Keratinocyte (primary cell): Measurements from ENCODE around the gene BPGM. TPM values are rescaled to one million over a fixed set of nuclear protein-coding genes. Genes with fewer than 3 reads are reported as not detected.

Experiments
- DNase-seq: peaks from one replicate; pipeline ENCODE4 v3.0.0-alpha.2; 2011; ENCODE audit warnings: low read depth, missing footprints, low spot score
- FAIRE-seq: peaks from 2 replicates; lab custom pipeline; 2011; peaks lifted over from hg19 to GRCh38; lab: Jason Lieb, UNC
- H2AFZ ChIP-seq: 2 replicates; pipeline ENCODE4 v1.6.0; 2012; ENCODE audit warnings: low read length, control low read depth, inconsistent platforms; ENCODE audit not compliant: control insufficient read depth
- H3K27ac ChIP-seq: 2 replicates; pipeline ENCODE4 v1.5.1; 2011; ENCODE audit warnings: low read length; ENCODE audit not compliant: control insufficient read depth, insufficient read depth
- H3K27me3 ChIP-seq: 3 replicates; pipeline ENCODE4 v1.6.0; 2011; ENCODE audit warnings: low read length; ENCODE audit not compliant: control insufficient read depth, insufficient read depth; ENCODE audit errors: extremely low read depth
- H3K36me3 ChIP-seq, 2 experiments: 2 replicates in 1 of 2; 3 replicates in 1 of 2; pipeline ENCODE4 v1.5.1; 2011; ENCODE audit warnings: low read length in 2 of 2, mild to moderate bottlenecking in 1 of 2; ENCODE audit not compliant: control insufficient read depth in 2 of 2, insufficient read depth in 2 of 2; ENCODE audit errors: extremely low read depth in 1 of 2
- H3K4me1 ChIP-seq: 3 replicates; pipeline ENCODE4 v1.5.1; 2011; ENCODE audit warnings: low read length; ENCODE audit not compliant: control insufficient read depth, insufficient read depth; ENCODE audit errors: extremely low read depth
- H3K4me2 ChIP-seq: 3 replicates; pipeline ENCODE4 v1.6.0; 2011; ENCODE audit warnings: low read depth, low read length; ENCODE audit not compliant: control insufficient read depth, insufficient read depth; ENCODE audit errors: extremely low read depth
- H3K4me3 ChIP-seq, 3 experiments: fragments of 200-600 bp in 1 of 3; sonication (generic) in 1 of 3; 2 replicates in 2 of 3; 3 replicates in 1 of 3; pipeline ENCODE4 v1.5.1; 2011 to 2016; ENCODE audit warnings: low read length in 3 of 3, mild to moderate bottlenecking in 3 of 3, control low read depth in 2 of 3, inconsistent platforms in 1 of 3, low read depth in 1 of 3, mixed read lengths in 1 of 3, mixed run types in 1 of 3, moderate library complexity in 1 of 3; ENCODE audit not compliant: control insufficient read depth in 2 of 3, insufficient read depth in 2 of 3; ENCODE audit errors: extremely low read depth in 1 of 3
- H3K79me2 ChIP-seq: 2 replicates; pipeline ENCODE4 v1.6.0; 2012; ENCODE audit warnings: low read length; ENCODE audit not compliant: control insufficient read depth, insufficient read depth
- H3K9ac ChIP-seq: 3 replicates; pipeline ENCODE4 v1.6.0; 2011; ENCODE audit warnings: low read length; ENCODE audit not compliant: control insufficient read depth, insufficient read depth; ENCODE audit errors: extremely low read depth
- H3K9me1 ChIP-seq: 3 replicates; pipeline ENCODE4 v1.6.0; 2011; ENCODE audit warnings: low read length; ENCODE audit not compliant: control insufficient read depth, insufficient read depth; ENCODE audit errors: extremely low read depth
- H3K9me3 ChIP-seq: 2 replicates; pipeline ENCODE4 v1.5.1; 2012; ENCODE audit warnings: low read depth, low read length; ENCODE audit not compliant: control insufficient read depth
- H4K20me1 ChIP-seq: 3 replicates; pipeline ENCODE4 v1.6.0; 2011; ENCODE audit warnings: low read length; ENCODE audit not compliant: control insufficient read depth, insufficient read depth; ENCODE audit errors: extremely low read depth
- CTCF ChIP-seq, 3 experiments: IDR thresholded peaks in 1 of 3; conservative IDR thresholded peaks in 1 of 3; optimal IDR thresholded peaks in 1 of 3; 2 replicates in 2 of 3; 3 replicates in 1 of 3; pipeline versions ENCODE3 to v1.5.1; 2011; ENCODE audit warnings: low read length in 3 of 3, mild to moderate bottlenecking in 3 of 3, moderate library complexity in 2 of 3, control low read depth in 1 of 3, inconsistent platforms in 1 of 3; ENCODE audit not compliant: insufficient read depth in 2 of 3; ENCODE audit errors: extremely low read depth in 1 of 3
- EZH2 ChIP-seq: IDR thresholded peaks from one replicate; pipeline ENCODE4 v1.6.1; 2012; ENCODE audit warnings: inconsistent platforms, mild to moderate bottlenecking, low read length, moderate library complexity
- dilution Hi-C: fragments of 300-500 bp; cut with MboI; formaldehyde crosslinking; loops from one replicate; pipeline ENCODE4 v1.7.0; 2020; ENCODE audit warnings: low sequenced_read_pairs; ENCODE audit not compliant: extremely low pct_ligation_motif_present
- polyA plus RNA-seq, 5 experiments: library from polyadenylated mRNA; depleted of rRNA in 3 of 5; stranded (reverse) in 3 of 5; stranded (forward) in 1 of 5; unstranded in 1 of 5; fragments of >200 nt; gene quantifications; 1 replicate in 1 of 5; 2 replicates in 3 of 5; 3 replicates in 1 of 5; pipeline versions ENCODE4 v1.2.1 to v1.2.3, GENCODE V29; 2011 to 2012; ENCODE audit warnings: missing spikeins in 2 of 5, low read depth in 1 of 5, low replicate concordance in 1 of 5

BPGM gene
- polyA plus RNA-seq, 1 donor (not counting 4 experiments of a cell fraction or from before 2014, with no cell fraction given), result 31.2 TPM

GRCh38 chr7:134616611-134617010 lies 30.0 kb upstream of the BPGM start:
- H3K27ac ChIP-seq, result no peak overlapping the region
- H3K9me1 ChIP-seq, result no peaks in the 10 kb centered on the region
- H3K27me3 ChIP-seq, result no peaks in the 10 kb centered on the region
- H3K4me3 ChIP-seq, result no peak overlapping the region
- H3K79me2 ChIP-seq, result no peaks in the 10 kb centered on the region
- H3K9me3 ChIP-seq, result no peaks in the 10 kb centered on the region
- no peak for TF ChIP-seq EZH2
- TF ChIP-seq CTCF (optimal IDR thresholded peaks at IDR 0.05 in 1 of 3, IDR thresholded peaks at IDR 0.05 in 1 of 3, conservative IDR thresholded peaks at IDR 0.05 in 1 of 3; ENCODE audit: extremely low read depth in 1 of 3, insufficient read depth in 2 of 3, low read length in 3 of 3), result no peak
- dilution Hi-C loops, result no loop called here
- DNase-seq (no peak), FAIRE-seq (no peak)
- H3K4me1 ChIP-seq, result peaks cover 47% of the 10 kb centered on the region
- no peak overlapping the region for H2AFZ ChIP-seq
- no peaks in the 10 kb centered on the region for H4K20me1 ChIP-seq
- H3K36me3 ChIP-seq, result no peaks in the 10 kb centered on the region
- H3K9ac ChIP-seq, result no peak overlapping the region
- H3K4me2 ChIP-seq, result no peak overlapping the region

GRCh38 chr7:134618756-134619530 lies 27.7 kb upstream of the BPGM start:
- TF ChIP-seq EZH2 (no peak), CTCF (optimal IDR thresholded peaks at IDR 0.05 in 1 of 3, IDR thresholded peaks at IDR 0.05 in 1 of 3, conservative IDR thresholded peaks at IDR 0.05 in 1 of 3; ENCODE audit: extremely low read depth in 1 of 3, insufficient read depth in 2 of 3, low read length in 3 of 3) (no peak)
- Histone ChIP-seq H3K27ac (peak overlapping the region; percentile 89), H3K9ac (peak overlapping the region; percentile 56), H3K27me3 (no peaks in the 10 kb centered on the region), H3K79me2 (no peaks in the 10 kb centered on the region), H3K4me3 (peak overlapping the region in 1 of 3 experiments; percentile 19), H3K9me3 (no peaks in the 10 kb centered on the region), H3K36me3 (no peaks in the 10 kb centered on the region), H3K4me2 (peak overlapping the region; percentile 57), H2AFZ (no peak overlapping the region), H3K9me1 (no peaks in the 10 kb centered on the region), H3K4me1 (peaks cover 54% of the 10 kb centered on the region), H4K20me1 (no peaks in the 10 kb centered on the region)
- DNase-seq, result no peak
- dilution Hi-C loops, result no loop called here
- FAIRE-seq, result peak; percentile 51
